HL-60 (cell line): Measurements from ENCODE around the gene EGFL7.

Experiments
- DNase-seq, 2 experiments: peaks; one replicate each; pipeline ENCODE4 v3.0.0-alpha.2; 2010 to 2020; ENCODE audit warnings: low read depth in 1 of 2, low spot score in 1 of 2
- H3K27ac ChIP-seq: fragments of 250-450 bp; sonication (Bioruptor Pico); replicated peaks from 2 replicates; pipeline ENCODE4 v1.5.1; 2020; ENCODE audit warnings: mild to moderate bottlenecking, moderate library complexity
- H3K27me3 ChIP-seq: fragments of 250-450 bp; sonication (Bioruptor Pico); 2 replicates; pipeline ENCODE4 v1.5.1; 2021; ENCODE audit warnings: mild to moderate bottlenecking, moderate library complexity; ENCODE audit not compliant: insufficient read depth, poor library complexity, severe bottlenecking
- H3K4me3 ChIP-seq: replicated peaks from 2 replicates; pipeline ENCODE4 v1.5.1; 2011; ENCODE audit warnings: mild to moderate bottlenecking, control low read depth, low read length; ENCODE audit not compliant: insufficient read depth
- CTCF ChIP-seq: IDR thresholded peaks from one replicate; pipeline ENCODE4 v1.5.1; 2011; ENCODE audit warnings: low read length, control low read depth, inconsistent platforms; ENCODE audit not compliant: insufficient read depth
- GABPA ChIP-seq: IDR thresholded peaks from 2 replicates; pipeline ENCODE4 v1.6.1; 2012; ENCODE audit warnings: low read depth
- POLR2AphosphoS5 ChIP-seq: IDR thresholded peaks from 2 replicates; pipeline ENCODE4 v1.6.1; 2012; ENCODE audit warnings: low read depth
- REST ChIP-seq: IDR thresholded peaks from 2 replicates; pipeline ENCODE4 v1.6.1; 2012; ENCODE audit warnings: low read depth; ENCODE audit not compliant: insufficient replicate concordance
- SPI1 ChIP-seq: IDR thresholded peaks from 2 replicates; pipeline ENCODE4 v1.6.1; 2012; ENCODE audit warnings: low read depth, mild to moderate bottlenecking, borderline replicate concordance

EGFL7 gene

DNA sequence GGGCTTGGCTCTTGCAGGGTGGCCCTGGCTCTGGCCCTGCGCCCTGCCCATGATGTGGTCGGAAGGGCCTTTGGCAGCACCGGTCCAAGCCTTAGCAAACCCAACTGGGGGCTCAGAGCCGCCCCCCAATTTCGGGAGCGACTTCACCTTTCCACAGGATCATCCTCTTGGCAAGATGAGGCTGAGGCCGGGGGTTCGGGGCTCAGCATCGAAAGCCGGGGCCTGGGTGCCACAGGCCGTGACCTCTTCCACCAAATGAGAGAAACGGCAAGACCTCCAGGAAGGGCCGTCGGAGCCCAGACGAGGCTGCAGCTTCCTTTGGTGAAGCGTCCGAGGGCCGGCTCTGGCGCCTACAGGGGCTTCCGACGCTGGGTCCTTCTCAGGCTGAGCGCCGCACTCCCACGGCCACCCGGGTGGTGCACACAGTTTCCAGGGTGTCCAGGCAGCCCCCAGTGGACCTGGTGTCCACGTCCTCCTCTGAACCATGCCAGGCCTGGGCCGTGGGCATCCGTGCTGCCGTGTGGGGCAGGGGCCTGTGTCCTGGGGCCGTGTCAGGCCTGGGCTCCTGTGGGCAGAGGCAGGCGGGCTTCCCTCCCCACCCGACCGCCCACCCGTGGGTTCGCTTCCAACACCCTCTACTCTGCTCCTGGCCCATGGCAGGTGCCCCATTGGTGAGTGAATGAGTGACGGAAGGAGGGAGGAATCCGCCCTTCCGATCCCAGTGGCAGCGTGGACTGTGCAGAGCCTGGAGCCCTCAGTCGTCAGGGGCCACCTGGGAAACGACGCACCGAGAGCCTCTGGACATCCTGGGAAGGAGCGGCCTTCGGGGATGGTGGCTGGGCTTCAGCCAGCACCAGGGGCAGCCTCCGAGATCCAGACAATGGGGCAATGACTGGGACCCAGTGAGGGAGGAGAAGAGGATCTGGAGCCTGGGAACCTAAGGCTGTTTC, 29.7 kb downstream of the EGFL7 start:
- Histone ChIP-seq H3K27ac (no peak overlapping the region), H3K27me3 (no peaks in the 10 kb centered on the region), H3K4me3 (no peak overlapping the region)
- DNase-seq: no peak
- TF ChIP-seq CTCF: no peak
- TF ChIP-seq SPI1: no peak
- TF ChIP-seq REST: no peak
- no peak for TF ChIP-seq POLR2AphosphoS5
- TF ChIP-seq GABPA: no peak

DNA sequence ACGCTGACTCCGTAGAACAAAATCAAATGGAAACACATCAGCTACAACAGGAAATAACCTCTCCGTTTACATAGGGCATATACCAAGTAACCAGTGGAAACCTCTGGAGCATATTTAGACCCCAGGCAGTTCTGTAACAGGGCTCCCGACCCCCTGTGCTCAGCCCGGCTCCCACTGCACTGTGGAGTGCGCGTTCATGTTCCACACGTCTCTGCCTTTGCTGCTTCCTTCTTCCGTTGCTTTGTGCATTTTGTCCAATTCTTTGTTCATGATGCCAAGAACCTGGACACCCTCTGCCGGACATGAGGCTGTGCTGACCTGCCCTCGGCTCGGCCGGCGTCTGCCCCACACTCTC, 30.4 kb downstream of the EGFL7 start:
- Histone ChIP-seq H3K4me3 (no peak overlapping the region), H3K27me3 (no peaks in the 10 kb centered on the region), H3K27ac (no peak overlapping the region)
- TF ChIP-seq CTCF (no peak), SPI1 (no peak), GABPA (no peak), POLR2AphosphoS5 (no peak), REST (no peak)
- DNase-seq: no peak

DNA sequence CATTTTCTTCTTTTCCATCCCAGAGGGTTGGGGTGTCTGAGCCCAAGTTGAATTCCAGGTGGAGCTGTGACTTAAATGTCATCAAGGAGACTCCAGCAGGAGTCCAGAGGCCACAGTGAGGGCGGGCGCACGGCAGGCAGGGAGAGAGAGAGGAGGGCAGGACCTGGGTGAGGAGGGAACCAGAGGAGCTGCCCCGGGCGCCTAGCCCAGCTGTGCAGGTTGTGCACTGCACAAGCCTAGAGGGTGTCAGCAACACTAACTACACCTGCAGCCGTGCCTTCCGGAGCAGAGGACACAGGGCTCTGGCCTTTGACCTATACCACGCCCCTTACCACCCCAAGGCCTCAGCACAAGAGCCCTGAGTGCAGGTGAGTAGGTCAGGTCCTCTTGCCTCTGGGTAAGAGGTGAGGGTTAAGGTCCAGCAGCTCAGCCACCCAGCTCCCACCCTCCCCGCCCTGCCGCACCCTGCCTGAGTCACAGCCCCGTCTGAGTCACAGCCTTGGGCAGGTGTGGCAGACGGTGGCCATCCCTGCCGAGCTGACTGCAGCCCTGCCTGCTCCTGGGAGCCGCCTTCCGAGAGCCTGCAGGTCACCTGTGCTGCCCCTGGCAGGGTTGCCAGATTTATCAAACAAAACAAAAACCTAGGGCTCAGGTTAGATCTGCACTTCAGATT, 30.9 kb downstream of the EGFL7 start:
- no peak overlapping the region for H3K27ac ChIP-seq
- DNase-seq: no peak

More for the DNA sequence above, 30.9 kb downstream of the EGFL7 start:
- no peak for TF ChIP-seq SPI1
- TF ChIP-seq GABPA: no peak
- no peak for TF ChIP-seq REST
- no peak for TF ChIP-seq CTCF
- no peak for TF ChIP-seq POLR2AphosphoS5
- H3K4me3 ChIP-seq: no peak overlapping the region
- H3K27me3 ChIP-seq: no peaks in the 10 kb centered on the region
